ENCODE results near the gene PCAT7. TPM values are rescaled to one million over a fixed set of nuclear protein-coding genes. Genes with fewer than 3 reads are reported as not detected.
"Not testable (repeated sequence)": the region's sequence is repeated elsewhere in the genome, so short reads cannot be mapped to it uniquely, and the experiment has no call there.

Gene PCAT7
- total RNA-seq, 1 donor from 2014 or later: 19.9 TPM

DNA sequence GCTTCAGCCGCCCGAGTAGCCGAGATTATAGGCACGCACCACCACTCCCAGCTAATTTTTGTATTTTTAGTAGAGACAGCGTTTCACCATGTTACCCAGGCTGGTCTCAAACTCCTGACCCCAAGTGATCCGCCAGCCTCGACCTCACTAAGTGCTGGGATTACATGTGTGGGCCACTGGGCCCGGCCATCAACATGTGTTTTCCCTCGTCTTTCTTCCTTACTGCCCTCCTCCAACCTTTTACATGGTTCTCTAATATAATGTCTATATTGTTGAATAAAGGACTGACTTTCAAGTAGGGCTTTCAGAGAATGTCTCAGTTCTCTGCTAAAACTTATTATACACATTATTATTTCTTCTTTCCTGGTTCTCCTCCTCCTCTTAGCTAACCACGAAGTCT, 21.3 kb upstream of the PCAT7 start:
- H3K27me3 ChIP-seq: no peaks in the 10 kb centered on the region
- H3K27ac Mint-ChIP-seq: no peak overlapping the region
- no peaks in the 10 kb centered on the region for H3K36me3 ChIP-seq
- H3K9me3 ChIP-seq (ENCODE audit: low read depth): no peaks in the 10 kb centered on the region
- no peak for DNase-seq (ENCODE audit: low spot score)
- H3K4me2 ChIP-seq: no peak overlapping the region
- H3K27ac ChIP-seq: no peak overlapping the region
- no peak overlapping the region for H2AFZ ChIP-seq (replicated peaks)
- H3K79me2 ChIP-seq (ENCODE audit: low read depth): no peaks in the 10 kb centered on the region
- no peaks in the 10 kb centered on the region for H3K4me1 Mint-ChIP-seq
- H3K4me1 ChIP-seq: no peaks in the 10 kb centered on the region
- H3K27me3 Mint-ChIP-seq (ENCODE audit: insufficient read depth, low read depth): peaks cover 5% of the 10 kb centered on the region
- H3K4me3 Mint-ChIP-seq: no peak overlapping the region
- no peak overlapping the region for H3K4me3 ChIP-seq
- H3K36me3 Mint-ChIP-seq: no peaks in the 10 kb centered on the region
- H3K9ac ChIP-seq: no peak overlapping the region
- TF ChIP-seq, protein P1, sequence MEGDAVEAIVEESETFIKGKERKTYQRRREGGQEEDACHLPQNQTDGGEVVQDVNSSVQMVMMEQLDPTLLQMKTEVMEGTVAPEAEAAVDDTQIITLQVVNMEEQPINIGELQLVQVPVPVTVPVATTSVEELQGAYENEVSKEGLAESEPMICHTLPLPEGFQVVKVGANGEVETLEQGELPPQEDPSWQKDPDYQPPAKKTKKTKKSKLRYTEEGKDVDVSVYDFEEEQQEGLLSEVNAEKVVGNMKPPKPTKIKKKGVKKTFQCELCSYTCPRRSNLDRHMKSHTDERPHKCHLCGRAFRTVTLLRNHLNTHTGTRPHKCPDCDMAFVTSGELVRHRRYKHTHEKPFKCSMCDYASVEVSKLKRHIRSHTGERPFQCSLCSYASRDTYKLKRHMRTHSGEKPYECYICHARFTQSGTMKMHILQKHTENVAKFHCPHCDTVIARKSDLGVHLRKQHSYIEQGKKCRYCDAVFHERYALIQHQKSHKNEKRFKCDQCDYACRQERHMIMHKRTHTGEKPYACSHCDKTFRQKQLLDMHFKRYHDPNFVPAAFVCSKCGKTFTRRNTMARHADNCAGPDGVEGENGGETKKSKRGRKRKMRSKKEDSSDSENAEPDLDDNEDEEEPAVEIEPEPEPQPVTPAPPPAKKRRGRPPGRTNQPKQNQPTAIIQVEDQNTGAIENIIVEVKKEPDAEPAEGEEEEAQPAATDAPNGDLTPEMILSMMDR (IDR thresholded peaks at IDR 0.05): no peak
- TF ChIP-seq EZH2 (IDR thresholded peaks at IDR 0.05) (no peak), EZH2phosphoT487 (IDR thresholded peaks at IDR 0.05) (no peak)
- no peaks in the 10 kb centered on the region for H3F3A ChIP-seq (ENCODE audit: low read depth)
- H4K20me1 ChIP-seq (ENCODE audit: low read depth): no peaks in the 10 kb centered on the region
- no peaks in the 10 kb centered on the region for H3K9me3 Mint-ChIP-seq

DNA sequence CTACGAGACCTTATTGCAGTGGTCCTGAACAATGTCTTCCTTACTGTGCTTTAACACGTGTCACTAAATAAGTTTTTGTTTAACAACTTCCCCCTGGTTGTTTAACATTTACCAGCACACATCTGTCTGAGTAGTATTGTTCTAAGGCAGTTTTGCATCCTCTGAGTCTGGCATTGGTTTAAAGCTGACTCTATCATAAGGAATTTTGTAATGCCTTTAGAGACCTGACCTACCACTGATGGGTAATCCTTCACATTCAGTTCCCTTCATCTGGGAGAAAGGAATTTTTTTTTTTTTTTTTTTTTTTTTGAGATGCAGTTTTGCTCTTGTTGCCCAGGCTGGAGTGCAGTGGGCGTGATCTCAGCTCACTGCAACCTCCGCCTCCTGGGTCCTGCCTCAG, 20.0 kb upstream of the PCAT7 start:
- Mint-ChIP-seq H3K4me3 (no peak overlapping the region), H3K36me3 (no peaks in the 10 kb centered on the region)
- TF ChIP-seq, protein P1 (IDR thresholded peaks at IDR 0.05): no peak
- TF ChIP-seq EZH2phosphoT487 (IDR thresholded peaks at IDR 0.05): no peak
- TF ChIP-seq EZH2 (IDR thresholded peaks at IDR 0.05): no peak

GRCh38 chr9:94538908-94539307, 16.0 kb upstream of the PCAT7 start:
- H3K27ac ChIP-seq: no peak overlapping the region
- Mint-ChIP-seq H3K36me3 (no peaks in the 10 kb centered on the region), H3K4me3 (no peak overlapping the region), H3K9me3 (no peaks in the 10 kb centered on the region), H3K4me1 (no peaks in the 10 kb centered on the region), H3K27ac (no peak overlapping the region), H3K27me3 (ENCODE audit: insufficient read depth, low read depth) (peaks cover 5% of the 10 kb centered on the region)
- H3K9me3 ChIP-seq (ENCODE audit: low read depth): no peaks in the 10 kb centered on the region
- no peaks in the 10 kb centered on the region for H3F3A ChIP-seq (ENCODE audit: low read depth)
- no peaks in the 10 kb centered on the region for H3K4me1 ChIP-seq
- no peaks in the 10 kb centered on the region for H3K79me2 ChIP-seq (ENCODE audit: low read depth)
- no peak for DNase-seq (ENCODE audit: low spot score)
- no peak overlapping the region for H3K4me3 ChIP-seq
- H3K9ac ChIP-seq: no peak overlapping the region
- TF ChIP-seq EZH2phosphoT487 (IDR thresholded peaks at IDR 0.05): no peak
- no peak for TF ChIP-seq EZH2 (IDR thresholded peaks at IDR 0.05)
- no peaks in the 10 kb centered on the region for H4K20me1 ChIP-seq (ENCODE audit: low read depth)
- no peak overlapping the region for H2AFZ ChIP-seq (replicated peaks)
- H3K4me2 ChIP-seq: no peak overlapping the region
- no peaks in the 10 kb centered on the region for H3K27me3 ChIP-seq
- H3K36me3 ChIP-seq: no peaks in the 10 kb centered on the region

More for the DNA sequence above, 20.0 kb upstream of the PCAT7 start:
- no peaks in the 10 kb centered on the region for H3K4me1 Mint-ChIP-seq
- no peaks in the 10 kb centered on the region for H3K4me1 ChIP-seq
- H3K27me3 Mint-ChIP-seq (ENCODE audit: insufficient read depth, low read depth): peaks cover 5% of the 10 kb centered on the region
- no peak overlapping the region for H3K4me3 ChIP-seq
- no peak overlapping the region for H2AFZ ChIP-seq (replicated peaks)
- no peaks in the 10 kb centered on the region for H4K20me1 ChIP-seq (ENCODE audit: low read depth)
- no peak overlapping the region for H3K9ac ChIP-seq
- DNase-seq (ENCODE audit: low spot score): no peak
- H3K27ac Mint-ChIP-seq: no peak overlapping the region
- H3F3A ChIP-seq (ENCODE audit: low read depth): no peaks in the 10 kb centered on the region
- no peaks in the 10 kb centered on the region for H3K36me3 ChIP-seq
- no peaks in the 10 kb centered on the region for H3K27me3 ChIP-seq
- no peak overlapping the region for H3K27ac ChIP-seq
- H3K9me3 ChIP-seq (ENCODE audit: low read depth): no peaks in the 10 kb centered on the region
- no peaks in the 10 kb centered on the region for H3K79me2 ChIP-seq (ENCODE audit: low read depth)
- no peaks in the 10 kb centered on the region for H3K9me3 Mint-ChIP-seq
- no peak overlapping the region for H3K4me2 ChIP-seq

GRCh38 chr9:94544335-94544734, 10.5 kb upstream of the PCAT7 start:
- not testable (repeated sequence) for H2AFZ ChIP-seq (replicated peaks); H3K27ac Mint-ChIP-seq; H3K9ac ChIP-seq; H3K79me2 ChIP-seq (ENCODE audit: low read depth); H3K27me3 ChIP-seq; H3K9me3 Mint-ChIP-seq; H3K36me3 Mint-ChIP-seq; H3K4me3 ChIP-seq; H3K4me1 Mint-ChIP-seq; H3K4me2 ChIP-seq; H3K36me3 ChIP-seq; DNase-seq (ENCODE audit: low spot score); H3K9me3 ChIP-seq (ENCODE audit: low read depth); H3F3A ChIP-seq (ENCODE audit: low read depth); H3K4me1 ChIP-seq; H4K20me1 ChIP-seq (ENCODE audit: low read depth); H3K27ac ChIP-seq; H3K4me3 Mint-ChIP-seq; H3K27me3 Mint-ChIP-seq (ENCODE audit: insufficient read depth, low read depth)
